ENCODE results near the gene MSMB. TPM values are rescaled to one million over a fixed set of nuclear protein-coding genes. Genes with fewer than 3 reads are reported as not detected.

The MSMB gene
- total and polyA plus RNA-seq, 9 of the 15 experiments (the other 6 are each of a cell fraction or from before 2014, with no cell fraction given) = 0.21 to 0.60 TPM; not detected in 7

DNA sequence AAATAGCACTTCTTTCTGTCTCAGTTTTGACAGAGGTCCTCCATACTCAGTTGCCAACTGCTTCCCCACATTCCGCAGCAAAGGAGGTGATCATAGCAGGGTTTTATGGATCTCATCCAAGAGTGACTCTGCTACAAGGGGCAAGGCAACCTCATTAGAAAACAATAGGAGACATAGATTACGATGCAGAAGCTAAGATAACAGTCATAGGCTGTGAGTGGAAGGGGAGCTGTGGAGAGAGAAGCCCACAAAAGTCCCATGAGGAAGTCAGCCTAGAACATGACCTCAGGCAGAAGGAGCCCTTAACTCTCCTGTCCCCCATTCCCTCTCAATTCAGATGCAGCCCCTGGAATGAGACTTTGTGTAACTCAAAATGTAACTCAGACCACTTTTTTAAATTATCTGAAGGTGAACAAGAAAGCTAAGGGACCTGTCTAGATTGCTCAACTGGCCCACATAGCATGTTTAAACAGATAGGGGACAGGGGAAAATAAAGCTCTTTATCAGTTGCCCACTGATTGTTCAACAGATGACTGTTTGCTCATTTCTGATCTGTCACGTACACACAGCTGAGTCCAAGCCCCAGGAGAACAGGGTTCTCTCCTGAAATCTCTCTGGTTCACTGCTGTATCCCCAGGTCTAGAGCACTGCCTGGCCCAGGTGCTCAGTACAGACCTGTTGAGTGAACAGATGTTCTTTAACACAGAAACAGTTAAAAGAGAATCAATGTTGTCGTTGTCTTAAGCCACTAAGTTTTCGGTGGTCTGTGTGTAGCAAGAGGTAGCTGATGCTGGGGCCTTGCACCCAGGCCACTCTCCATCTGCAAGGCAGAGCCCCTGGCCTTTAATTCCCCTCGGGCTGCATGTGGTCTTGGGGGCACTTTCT is 14.2 kb downstream of the MSMB start (continued):
- TF ChIP-seq CCNT2 (IDR thresholded peaks at IDR 0.05; ENCODE audit: borderline replicate concordance, extremely low read depth, insufficient read length, low read depth, low read length) (no peak), IFI16 (CRISPR knock-in tag; IDR thresholded peaks at IDR 0.05) (no peak), SMARCE1 (IDR thresholded peaks at IDR 0.05) (peak; percentile 60), SOX6 (IDR thresholded peaks at IDR 0.05) (peak; percentile 86), CEBPB (tag; IDR thresholded peaks at IDR 0.05) (peak; percentile 92), HLTF (IDR thresholded peaks at IDR 0.05) (no peak), HEY1 (CRISPR knock-in tag; IDR thresholded peaks at IDR 0.05; ENCODE audit: borderline replicate concordance) (no peak), TCF3 (CRISPR knock-in tag; IDR thresholded peaks at IDR 0.05) (peak; percentile 61), CHD2 (IDR thresholded peaks at IDR 0.05; ENCODE audit: low read depth, low read length) (no peak), CBX3 (IDR thresholded peaks at IDR 0.05; ENCODE audit: borderline replicate concordance in 1 of 2, low read length in 2 of 2) (no peak), ELF2 (CRISPR knock-in tag; IDR thresholded peaks at IDR 0.05) (peak; percentile 71; the same call in 1 of the 2 replicates), JUN (IDR thresholded peaks at IDR 0.05; ENCODE audit: borderline replicate concordance, low read depth, low read length) (no peak), JUN (CRISPR knock-in tag; IDR thresholded peaks at IDR 0.05; ENCODE audit: borderline replicate concordance) (no peak), JUNB (CRISPR knock-in tag; conservative IDR thresholded peaks at IDR 0.05) (no peak), HDAC1 (IDR thresholded peaks at IDR 0.05) (peak in 1 of 2 experiments; percentile 51; a peak in 1 of 4 replicates), NCOA6 (IDR thresholded peaks at IDR 0.05) (no peak), ETV1 (tag; conservative IDR thresholded peaks at IDR 0.05; ENCODE audit: low read depth) (no peak), TAF15 (IDR thresholded peaks at IDR 0.05; ENCODE audit: low read depth, low read length) (no peak), JUND (IDR thresholded peaks at IDR 0.05; ENCODE audit: borderline replicate concordance, low read depth, low read length) (no peak; the same call in 1 of the 2 replicates), JUND (tag; IDR thresholded peaks at IDR 0.05; ENCODE audit: borderline replicate concordance, low read depth, low read length) (peak; percentile 40; the same call in 2 of the 3 replicates), MTA2 (IDR thresholded peaks at IDR 0.05; ENCODE audit: low read depth) (no peak; the same call in 1 of the 2 replicates), ZNF217 (CRISPR knock-in tag; IDR thresholded peaks at IDR 0.05) (no peak)
- TF ChIP-seq, protein P1, sequence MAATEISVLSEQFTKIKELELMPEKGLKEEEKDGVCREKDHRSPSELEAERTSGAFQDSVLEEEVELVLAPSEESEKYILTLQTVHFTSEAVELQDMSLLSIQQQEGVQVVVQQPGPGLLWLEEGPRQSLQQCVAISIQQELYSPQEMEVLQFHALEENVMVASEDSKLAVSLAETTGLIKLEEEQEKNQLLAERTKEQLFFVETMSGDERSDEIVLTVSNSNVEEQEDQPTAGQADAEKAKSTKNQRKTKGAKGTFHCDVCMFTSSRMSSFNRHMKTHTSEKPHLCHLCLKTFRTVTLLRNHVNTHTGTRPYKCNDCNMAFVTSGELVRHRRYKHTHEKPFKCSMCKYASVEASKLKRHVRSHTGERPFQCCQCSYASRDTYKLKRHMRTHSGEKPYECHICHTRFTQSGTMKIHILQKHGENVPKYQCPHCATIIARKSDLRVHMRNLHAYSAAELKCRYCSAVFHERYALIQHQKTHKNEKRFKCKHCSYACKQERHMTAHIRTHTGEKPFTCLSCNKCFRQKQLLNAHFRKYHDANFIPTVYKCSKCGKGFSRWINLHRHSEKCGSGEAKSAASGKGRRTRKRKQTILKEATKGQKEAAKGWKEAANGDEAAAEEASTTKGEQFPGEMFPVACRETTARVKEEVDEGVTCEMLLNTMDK (IDR thresholded peaks at IDR 0.05; ENCODE audit: borderline replicate concordance, insufficient read depth, low read depth, low read length, poor library complexity, severe bottlenecking) = no peak
- TF ChIP-seq, protein P2, sequence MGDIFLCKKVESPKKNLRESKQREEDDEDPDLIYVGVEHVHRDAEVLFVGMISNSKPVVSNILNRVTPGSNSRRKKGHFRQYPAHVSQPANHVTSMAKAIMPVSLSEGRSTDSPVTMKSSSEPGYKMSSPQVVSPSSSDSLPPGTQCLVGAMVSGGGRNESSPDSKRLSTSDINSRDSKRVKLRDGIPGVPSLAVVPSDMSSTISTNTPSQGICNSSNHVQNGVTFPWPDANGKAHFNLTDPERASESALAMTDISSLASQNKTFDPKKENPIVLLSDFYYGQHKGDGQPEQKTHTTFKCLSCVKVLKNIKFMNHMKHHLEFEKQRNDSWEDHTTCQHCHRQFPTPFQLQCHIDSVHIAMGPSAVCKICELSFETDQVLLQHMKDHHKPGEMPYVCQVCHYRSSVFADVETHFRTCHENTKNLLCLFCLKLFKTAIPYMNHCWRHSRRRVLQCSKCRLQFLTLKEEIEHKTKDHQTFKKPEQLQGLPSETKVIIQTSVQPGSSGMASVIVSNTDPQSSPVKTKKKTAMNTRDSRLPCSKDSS (IDR thresholded peaks at IDR 0.05; ENCODE audit: low read depth, partially characterized antibody) = no peak
- TF ChIP-seq, protein P3, sequence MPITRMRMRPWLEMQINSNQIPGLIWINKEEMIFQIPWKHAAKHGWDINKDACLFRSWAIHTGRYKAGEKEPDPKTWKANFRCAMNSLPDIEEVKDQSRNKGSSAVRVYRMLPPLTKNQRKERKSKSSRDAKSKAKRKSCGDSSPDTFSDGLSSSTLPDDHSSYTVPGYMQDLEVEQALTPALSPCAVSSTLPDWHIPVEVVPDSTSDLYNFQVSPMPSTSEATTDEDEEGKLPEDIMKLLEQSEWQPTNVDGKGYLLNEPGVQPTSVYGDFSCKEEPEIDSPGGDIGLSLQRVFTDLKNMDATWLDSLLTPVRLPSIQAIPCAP (CRISPR knock-in tag; IDR thresholded peaks at IDR 0.05; ENCODE audit: borderline replicate concordance) = no peak
